HG02798 (cell line): ENCODE data around the gene ANO10.
A peak's percentile ranks its signal among the peaks of the same experiment; 100 is the strongest.
"Not testable (repeated sequence)": the region's sequence is repeated elsewhere in the genome, so short reads cannot be mapped to it uniquely, and the experiment has no call there.

Source experiments
- ATAC-seq: cut with Tn5 transposase; IDR thresholded peaks from one replicate; pipeline ENCODE4 v1.9.1; 2021; ENCODE audit warnings: mild to moderate bottlenecking; ENCODE audit not compliant: unreplicated experiment, poor library complexity

Gene ANO10, protein sequence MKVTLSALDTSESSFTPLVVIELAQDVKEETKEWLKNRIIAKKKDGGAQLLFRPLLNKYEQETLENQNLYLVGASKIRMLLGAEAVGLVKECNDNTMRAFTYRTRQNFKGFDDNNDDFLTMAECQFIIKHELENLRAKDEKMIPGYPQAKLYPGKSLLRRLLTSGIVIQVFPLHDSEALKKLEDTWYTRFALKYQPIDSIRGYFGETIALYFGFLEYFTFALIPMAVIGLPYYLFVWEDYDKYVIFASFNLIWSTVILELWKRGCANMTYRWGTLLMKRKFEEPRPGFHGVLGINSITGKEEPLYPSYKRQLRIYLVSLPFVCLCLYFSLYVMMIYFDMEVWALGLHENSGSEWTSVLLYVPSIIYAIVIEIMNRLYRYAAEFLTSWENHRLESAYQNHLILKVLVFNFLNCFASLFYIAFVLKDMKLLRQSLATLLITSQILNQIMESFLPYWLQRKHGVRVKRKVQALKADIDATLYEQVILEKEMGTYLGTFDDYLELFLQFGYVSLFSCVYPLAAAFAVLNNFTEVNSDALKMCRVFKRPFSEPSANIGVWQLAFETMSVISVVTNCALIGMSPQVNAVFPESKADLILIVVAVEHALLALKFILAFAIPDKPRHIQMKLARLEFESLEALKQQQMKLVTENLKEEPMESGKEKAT

DNA sequence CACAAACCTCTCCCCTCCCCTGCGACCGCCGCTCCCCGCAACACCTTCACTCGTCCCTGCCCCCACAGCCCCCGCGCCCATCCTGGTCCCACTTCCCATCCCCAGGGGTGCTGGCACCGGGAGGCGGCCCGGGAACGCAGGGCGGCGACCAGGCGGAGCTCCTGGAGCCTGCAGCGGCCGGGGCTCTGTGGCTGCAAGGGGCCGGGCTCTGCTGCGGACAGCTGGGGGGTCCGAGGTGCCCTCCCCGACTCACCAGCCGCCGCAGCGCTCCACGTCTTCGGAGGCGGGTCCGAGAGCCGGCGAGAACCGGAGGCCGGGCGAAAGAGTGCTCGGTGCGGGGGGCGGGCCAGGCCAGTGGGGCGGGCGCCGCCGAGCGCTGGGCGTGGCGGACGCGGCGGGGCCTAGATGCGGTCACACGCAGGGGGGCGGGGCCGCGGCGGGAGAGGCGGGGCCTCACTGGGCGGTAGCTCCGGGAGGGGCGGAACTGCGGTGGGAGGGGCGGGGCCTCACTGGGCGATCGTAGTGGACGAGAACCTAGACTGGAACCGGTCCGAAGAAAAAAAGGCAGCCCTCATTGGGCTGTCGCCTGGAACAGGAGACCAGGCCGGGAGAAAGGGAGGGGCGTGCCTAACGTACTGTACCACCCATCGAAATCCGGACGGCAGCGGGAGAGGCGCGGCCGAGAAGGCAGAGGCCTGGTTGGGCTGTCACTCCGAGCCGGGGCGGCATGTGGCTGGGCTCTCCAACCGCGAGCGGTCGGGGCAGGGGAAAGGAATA, at the start of gene ANO10:
ANO10 (minus strand) TSS at position 356 of the 777 bp plus-strand sequence. CDS start 16,159 bp downstream, outside the sequence.
- ATAC-seq = peak; percentile 93

DNA sequence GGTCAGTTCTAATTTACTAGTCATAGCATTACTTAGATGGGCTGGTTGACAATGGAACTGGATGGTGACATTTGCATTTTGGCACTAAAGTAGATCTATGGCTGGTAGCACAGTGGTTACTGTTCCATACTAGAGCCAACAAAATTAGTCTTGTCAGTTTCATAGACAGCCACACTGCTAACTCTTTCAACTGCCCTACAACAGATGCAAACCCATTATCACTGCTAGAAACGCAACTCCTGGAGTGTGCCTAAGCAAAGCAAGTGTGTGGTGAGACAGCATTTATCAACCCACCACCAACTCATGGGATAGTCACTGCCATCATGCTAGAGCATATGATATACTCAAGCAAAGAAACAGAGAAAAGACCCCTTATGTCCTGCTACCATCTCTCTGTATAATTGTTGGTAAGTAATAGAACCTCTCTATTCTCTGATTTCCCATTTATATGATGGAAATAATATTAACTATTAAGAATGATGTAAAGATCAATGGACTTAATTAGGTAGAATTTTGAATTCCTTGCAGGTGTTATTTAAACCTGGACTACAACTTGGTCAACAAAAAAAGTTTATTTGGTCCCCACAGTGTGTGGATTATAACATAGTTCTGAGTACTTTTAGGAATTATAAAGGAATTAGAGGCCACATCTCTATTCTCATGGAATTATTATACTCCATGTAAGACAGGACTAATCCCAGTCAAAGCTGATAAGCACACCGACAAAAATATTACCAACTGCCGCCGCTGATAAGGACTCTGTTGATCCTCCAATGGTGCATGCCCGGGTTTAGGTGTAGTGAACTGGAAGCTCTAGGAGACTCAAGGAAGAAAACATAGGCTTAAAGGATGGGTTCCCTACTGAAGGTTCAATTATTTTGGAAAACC, 49.1 kb upstream of the ANO10 start:
- ATAC-seq = no peak

DNA sequence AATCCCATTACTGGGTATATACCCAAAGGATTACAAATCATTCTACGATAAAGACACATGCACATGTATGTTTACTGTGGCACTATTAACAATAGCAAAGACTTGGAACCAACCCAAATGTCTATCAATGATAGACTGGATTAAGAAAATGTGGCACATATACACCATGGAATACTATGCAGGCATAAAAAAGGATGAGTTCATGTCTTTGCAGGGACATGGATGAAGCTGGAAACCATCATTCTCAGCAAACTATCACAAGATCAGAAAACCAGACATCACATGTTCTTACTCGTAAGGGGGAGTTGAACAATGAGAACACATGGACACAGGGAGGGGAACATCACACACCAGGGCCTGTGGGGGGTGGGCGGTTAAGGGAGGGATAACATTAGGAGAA, 43.2 kb upstream of the ANO10 start:
- not testable (repeated sequence) for ATAC-seq

DNA sequence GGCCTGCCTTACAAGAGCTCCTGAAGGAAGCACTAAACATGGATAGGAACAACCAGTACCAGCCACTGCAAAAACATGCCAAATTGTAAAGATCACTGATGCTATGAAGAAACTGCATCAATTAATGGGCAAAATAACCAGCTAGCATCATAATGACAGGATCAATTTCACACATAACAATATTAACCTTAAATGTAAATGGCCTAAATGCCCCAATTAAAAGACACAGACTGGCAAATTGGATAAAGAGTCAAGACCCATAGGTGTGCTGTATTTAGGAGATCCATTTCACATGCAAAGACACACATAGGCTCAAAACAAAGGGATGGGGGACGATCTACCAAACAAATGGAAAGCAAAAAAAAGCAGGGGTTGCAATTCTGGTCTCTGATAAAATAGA, 39.6 kb upstream of the ANO10 start:
- ATAC-seq = not testable (repeated sequence)

DNA sequence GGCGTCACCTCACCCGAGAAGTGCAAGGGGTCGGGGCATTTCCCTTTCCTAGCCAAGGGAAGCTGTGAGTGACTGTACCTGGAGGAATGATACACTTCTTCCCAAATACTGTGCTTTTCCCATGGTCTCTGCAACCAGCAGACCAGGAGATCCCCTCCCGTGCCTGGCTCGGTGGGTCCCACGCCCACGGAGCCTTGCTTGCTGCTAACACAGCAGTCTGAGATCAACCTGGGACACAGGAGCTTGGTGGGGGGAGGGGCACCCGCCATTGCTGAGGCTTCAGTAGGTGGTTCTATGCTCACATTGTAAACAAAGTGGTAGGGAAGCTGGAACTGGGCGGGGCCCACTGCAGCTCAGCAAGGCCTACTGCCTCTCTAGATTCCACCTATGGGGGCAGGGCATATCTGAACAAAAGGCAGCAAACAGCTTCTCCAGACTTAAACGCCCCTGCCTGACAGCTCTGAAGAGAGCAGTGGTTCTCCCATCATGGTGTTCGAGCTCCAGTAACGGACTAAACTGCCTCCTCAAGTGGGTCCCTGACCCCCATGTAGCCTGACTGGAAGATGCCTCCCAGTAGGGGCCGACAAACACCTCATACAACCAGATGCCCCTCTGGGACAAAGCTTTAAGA, 37.6 kb upstream of the ANO10 start:
- ATAC-seq = no peak

DNA sequence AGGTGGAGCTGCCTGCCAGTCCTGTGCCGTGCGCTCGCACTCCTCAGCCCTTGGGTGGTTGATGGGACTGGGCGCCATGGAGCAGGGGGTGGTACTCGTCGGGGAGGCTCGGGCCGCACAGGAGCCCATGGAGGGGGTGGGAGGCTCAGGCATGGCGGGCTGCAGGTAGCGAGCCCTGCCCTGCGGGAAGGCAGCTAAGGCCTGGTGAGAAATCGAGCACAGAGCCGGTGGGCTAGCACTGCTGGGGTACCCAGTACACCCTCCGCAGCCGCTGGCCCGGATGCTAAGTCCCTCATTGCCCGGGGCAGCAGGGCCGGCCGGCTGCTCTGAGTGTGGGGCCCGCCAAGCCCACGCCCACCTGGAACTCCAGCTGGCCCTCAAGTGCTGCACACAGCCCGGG, 34.6 kb upstream of the ANO10 start:
- ATAC-seq = not testable (repeated sequence)

DNA sequence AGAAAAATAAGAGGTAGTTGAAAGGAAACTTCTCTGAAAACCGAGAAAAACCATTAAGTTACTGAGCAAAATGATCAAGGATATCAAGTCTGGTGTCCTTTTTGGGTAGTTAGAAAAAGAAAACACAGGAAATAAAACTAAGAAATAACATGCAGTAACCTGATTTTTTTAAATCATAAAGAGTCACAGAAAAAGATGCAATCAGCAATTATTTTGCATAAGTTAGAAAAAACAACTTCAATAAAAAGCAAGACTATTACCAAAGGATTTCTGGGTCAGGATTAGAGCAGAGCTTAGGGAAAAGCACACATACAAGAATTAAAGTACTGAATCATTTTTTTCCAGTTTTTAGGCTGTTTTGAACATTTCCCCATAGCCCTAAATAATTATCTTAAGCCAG, 28.5 kb upstream of the ANO10 start:
- ATAC-seq = no peak

DNA sequence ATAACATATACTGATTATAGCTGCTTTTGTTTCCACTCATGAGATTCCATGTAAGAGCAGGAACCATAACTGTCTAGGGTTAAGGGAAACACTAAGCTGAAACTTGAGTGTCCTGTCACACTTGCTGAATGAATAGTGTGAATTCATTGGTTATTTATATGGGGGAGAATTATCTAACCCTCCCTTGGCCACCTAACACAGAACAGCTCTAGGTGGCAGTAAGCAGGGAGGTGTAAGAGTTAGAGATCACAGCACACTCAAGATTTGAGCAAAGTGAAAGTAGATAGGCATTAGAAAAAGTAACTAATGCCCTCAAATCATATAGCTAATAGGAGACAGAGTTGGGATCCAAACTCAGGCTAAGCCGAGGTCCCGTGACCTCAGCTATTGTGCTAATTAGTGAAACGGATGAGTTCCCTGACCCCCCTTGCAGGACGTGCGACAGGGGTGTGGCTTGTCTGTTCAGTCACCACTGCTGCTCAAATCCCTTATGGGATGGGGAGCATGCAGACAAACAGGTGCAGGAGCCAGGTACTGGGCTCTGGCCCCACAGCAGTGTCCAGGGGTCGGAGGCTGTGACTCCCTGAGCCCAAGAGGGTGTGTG, 27.7 kb upstream of the ANO10 start:
- no peak for ATAC-seq

DNA sequence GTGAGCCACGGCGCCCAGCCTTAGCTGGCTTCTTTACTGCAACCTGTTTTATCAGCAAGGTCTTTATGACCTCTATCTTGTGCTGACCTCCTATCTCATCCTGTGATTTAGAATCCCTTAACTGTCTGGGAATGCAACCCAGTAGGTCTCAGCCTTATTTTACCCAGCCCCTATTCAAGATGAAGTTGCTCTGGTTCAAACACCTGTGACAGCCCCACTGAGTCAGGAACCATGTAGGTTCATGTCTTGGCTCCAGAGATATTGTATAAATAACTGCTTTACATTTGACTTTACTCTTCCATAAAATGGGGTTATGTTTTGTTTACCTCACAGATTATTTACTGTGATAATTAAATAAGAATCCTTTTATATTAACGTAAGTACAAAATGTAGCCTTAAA, 27.1 kb upstream of the ANO10 start:
- ATAC-seq = no peak

DNA sequence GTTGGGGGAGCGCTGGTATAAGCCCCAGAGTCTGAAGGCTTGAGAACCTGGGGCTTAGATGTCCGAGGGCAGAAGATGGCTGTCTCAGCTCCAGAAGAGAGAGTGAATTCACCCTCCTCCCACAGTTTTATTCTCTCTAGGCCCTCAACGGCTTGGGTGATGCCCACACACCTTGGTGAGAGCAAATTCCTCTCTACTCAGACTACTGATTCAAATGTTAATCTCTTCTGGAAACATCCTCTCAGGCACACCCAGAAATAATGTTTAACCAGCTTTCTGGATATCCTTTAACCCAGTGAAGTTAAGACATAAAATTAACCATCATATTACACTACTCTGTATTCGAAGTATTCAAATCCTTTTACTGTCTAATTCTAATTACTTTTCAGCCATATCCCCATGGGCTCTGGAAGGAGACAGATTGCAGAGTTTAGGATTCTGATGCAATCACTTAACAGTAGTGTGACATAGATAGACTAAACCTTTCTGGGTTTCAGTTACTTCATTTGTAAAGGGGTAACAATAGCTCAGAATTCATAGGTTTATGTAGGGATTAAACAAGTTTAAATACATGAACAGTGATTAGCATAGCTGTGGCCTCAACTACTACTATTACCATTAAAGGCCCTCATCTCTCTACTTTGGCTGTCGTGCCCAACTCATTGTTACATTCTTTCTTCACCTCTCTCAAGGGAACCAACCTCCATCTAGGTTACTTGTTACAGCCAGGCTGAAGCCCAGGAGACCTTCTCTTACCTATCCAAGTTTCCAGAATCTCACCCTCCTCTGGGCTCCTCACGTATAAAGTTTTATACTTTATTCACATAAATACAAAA, 25.7 kb upstream of the ANO10 start:
- no peak for ATAC-seq

DNA sequence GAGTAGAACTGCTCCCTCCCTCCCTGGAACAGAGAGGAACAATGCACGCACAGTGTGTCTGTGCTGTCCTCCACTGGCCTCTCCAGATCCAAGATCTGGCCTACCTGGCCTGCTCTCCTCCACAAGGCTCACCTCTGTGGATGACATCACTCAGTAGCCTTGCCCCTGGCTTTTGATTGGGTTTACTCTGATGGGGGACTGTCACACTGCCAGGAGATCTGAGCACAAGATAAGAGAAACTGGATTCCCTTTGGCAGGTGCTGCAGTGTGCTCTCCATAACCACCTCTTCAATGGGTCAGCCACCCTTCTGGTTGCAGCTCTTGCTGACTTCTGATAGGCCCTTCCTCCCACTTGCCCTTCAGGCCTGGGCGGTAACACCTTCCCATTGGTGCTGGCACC, 22.6 kb upstream of the ANO10 start:
- ATAC-seq = no peak

DNA sequence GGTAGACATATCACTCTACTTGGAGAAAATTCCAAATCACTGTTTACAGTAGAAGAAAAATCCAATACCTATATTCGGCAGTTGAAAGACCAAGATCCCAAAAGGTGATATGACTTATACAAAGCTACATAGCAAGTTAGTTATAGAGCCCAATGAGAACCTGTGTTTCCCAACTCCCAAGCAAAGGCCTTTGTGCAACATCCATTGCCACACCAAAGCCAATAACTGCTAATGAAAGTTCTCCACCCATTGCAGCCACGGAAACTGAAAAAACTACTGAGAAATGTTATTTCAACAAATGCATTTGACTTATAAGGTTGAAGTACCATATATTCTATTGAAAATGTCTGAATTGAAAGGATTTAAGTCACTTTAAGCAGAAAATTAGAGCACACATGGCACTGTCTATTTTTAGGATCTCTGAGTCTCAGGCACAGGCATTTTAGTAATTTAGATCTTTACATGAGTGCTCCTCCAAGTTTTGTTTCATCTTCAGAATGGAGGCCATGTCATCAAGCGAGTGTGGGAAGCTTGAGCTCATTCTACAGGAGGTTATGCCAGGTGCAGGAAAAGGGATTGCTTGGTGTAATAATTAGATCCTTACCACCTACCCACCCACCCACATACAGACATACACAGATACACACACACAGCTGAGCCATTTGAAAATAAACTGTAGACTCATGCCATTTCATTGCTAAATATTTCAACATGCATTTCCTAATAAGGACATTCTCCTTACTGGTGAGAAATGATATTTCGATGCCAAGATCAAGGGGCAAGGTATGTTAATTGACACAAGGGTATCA, 19.7 kb upstream of the ANO10 start:
- no peak for ATAC-seq

DNA sequence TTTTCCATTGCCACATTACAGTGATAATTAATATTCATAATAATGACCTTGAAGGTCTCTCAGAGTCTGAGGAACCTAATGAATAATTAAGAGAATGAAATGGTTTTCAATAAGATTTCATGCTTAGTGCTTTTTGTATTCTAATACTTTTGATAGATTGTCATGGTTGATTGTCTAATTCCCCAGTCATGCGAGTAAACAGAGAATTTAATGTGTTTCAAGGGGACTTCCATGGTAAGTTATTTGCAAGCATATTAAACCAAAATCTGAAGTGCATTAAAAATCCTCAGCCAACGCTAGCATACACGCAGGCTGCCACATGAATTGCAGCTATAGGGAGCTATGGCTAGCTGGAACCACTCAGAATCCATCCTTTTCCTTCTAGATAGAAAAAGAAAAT, 18.9 kb upstream of the ANO10 start:
- ATAC-seq = no peak

DNA sequence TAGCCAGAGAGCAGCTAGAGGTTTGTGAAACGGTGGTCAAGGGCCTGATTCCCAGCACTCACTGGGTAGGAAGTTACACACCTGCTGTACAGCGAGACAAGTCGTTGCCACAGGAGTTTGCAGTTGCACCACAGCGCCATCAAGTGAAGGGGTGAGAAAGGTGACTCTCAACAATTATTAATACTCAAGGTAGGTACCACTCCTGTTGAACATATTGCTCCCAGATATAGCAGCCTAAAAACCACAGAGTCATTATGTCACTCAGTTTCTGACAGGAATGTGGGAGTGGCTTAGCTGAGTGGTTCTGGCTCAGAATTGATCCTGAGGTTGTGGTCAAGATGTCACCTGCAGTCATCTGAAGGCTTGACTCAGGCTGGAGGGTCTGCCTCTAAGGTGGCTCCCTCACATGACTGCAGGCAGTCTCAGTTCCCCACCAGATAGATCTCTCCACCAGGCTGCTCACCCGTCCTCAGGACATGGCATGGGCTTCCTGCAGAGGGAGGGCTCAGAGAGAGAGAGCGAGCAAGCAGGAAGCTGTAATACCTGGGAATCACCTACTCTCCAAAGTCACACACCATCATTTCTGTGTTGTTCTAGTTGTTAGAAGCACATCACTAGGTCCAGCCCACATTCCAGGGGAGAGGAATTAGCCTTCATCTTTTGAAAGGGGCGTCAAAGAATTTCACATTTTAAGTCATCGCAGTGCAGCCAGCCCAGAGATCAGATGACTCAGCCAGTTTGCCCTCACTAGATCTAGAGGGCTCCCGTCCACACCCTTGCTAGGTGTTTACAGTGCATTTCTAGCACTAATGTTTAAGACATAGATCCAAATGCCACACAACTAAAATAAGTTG, 17.0 kb upstream of the ANO10 start:
- peak; percentile 60 for ATAC-seq

DNA sequence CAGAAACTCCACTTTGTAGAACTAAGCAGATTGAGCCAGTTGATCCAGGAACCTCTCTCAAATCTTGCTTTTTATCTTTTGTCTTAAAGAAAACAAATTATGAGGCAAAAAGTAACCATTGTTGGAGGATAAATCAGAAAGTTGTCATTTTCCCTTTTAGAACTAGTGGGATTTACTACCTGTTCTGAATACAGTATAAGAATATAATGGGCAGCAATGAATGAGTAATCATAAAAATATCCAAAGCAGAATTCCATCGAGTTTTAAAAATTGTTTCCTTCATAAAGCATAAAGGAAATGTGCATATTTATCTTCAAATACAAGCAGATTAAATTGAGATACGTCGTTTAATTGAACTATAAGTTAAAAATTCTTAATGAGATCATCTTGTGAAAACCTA, 15.9 kb upstream of the ANO10 start:
- no peak for ATAC-seq

DNA sequence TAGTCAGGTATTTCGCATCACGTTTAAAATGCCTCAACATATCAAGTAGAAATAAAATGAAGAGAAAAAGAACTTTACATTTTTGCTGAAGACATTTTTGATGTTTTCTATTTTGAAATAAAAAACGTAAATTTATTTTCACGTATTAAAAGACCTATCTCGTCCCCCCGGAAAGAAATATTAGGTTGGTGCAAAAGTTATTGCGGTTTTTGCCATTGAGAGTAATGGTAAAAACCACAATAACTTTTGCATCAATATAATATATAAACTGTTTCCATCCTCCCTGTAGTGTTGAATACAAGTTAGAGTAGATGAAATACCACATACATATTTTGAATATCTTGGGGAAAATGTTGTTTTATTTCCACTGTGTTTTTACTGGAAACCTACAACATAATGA, 11.2 kb upstream of the ANO10 start:
- no peak for ATAC-seq

DNA sequence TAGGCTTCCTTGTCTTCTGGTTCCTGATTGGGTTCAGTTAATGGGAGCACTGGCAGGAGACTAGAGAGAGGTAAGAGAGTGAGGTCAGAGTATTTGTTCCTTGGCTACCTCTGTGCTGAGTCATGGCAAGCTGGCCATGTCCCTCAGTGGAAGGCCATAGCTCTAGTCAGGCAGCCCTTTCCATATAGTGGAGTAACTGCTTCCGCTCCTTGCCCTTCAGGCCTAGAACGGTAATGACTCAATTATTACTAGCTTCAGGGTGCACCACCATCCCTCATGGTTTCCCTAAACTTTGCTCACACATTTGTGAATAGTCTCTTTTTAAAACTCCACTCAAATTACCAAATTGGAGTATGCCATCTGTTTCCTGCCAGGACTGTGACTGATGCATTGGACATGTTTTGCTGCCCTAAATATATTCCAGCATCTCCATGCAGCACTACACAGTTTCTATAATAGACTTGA, 10.5 kb upstream of the ANO10 start:
- ATAC-seq = no peak
